Stimulated activated CD4-positive, alpha-beta T cell treated with anti-CD3 and anti-CD28 coated beads, Interleukin-4, amount 100 ng/mL, for 4 hours (primary cell): ENCODE results near the gene MRGPRX4.

ENCODE experiments used
- DNase-seq, 2 experiments: peaks; one replicate each; pipeline ENCODE4 v3.0.0-alpha.2; 2020

MRGPRX4 gene

GRCh38 chr11:18221274-18221876, 48.7 kb downstream of the MRGPRX4 start:
- no peak for DNase-seq

DNA sequence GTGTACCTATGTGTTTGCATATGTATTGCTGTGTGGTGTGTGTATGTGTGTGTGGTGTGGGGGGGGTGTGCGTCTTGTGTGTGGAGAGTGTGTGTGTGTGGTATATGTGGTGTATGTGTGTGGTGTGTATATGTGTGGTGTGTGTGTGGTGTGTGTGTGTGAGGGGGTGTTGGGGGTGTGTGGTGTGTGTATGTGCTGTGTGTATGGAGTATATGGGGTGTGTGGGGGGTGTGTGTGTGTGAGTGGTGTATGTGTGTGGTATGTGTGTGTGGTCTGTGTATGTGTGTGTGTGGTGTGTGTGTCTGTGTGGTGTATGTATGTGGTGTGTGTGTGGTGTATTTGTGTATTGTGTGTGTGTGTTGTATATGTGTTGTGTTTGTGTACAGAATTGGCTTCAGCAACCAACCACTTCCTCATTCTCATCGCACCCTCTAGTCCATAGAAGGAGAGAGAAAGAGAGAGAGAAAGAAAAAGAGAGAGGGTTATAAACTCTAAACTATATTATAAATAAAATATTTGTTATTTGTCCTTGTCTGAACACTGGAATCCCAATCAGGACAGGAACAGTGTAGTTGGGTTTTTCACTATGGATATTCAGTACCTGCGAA, 50.3 kb downstream of the MRGPRX4 start:
- DNase-seq: no peak
